Calu3 (cell line): ENCODE measurements around the gene XRCC4. TPM values are rescaled to one million over a fixed set of nuclear protein-coding genes. Genes with fewer than 3 reads are reported as not detected.

Source experiments
- BruUV-seq: library from RNA; stranded (reverse); fragments of 400-500 nt; replicated peaks from 2 replicates; lab custom pipeline; 2021; lab: Mats Ljungman, UMichigan
- CTCF ChIA-PET: fragments of 300-600 bp; sonication (Branson Sonifier 250); formaldehyde crosslinking; loops from one replicate; lab custom pipeline; 2022; ENCODE audit warnings: antibody characterized with exemption; lab: Charles Lee
- DNase-seq: peaks from one replicate; pipeline ENCODE4 v3.0.0; 2022
- H3K27ac Mint-ChIP-seq: one replicate; pipeline ENCODE4 v1.8.0; 2022; ENCODE audit warnings: mixed read lengths; ENCODE audit not compliant: unreplicated experiment
- H3K27me3 Mint-ChIP-seq: one replicate; pipeline ENCODE4 v1.8.0; 2022; ENCODE audit warnings: mixed read lengths; ENCODE audit not compliant: unreplicated experiment
- H3K36me3 Mint-ChIP-seq: one replicate; pipeline ENCODE4 v1.8.0; 2022; ENCODE audit warnings: mild to moderate bottlenecking, moderate library complexity, mixed read lengths; ENCODE audit not compliant: insufficient read depth, unreplicated experiment
- H3K4me1 Mint-ChIP-seq: one replicate; pipeline ENCODE4 v1.8.0; 2022; ENCODE audit warnings: mild to moderate bottlenecking, low read depth, mixed read lengths; ENCODE audit not compliant: unreplicated experiment
- H3K4me3 Mint-ChIP-seq: one replicate; pipeline ENCODE4 v1.8.0; 2022; ENCODE audit warnings: mild to moderate bottlenecking, low read depth, moderate library complexity, mixed read lengths; ENCODE audit not compliant: unreplicated experiment
- H3K9me3 Mint-ChIP-seq: one replicate; pipeline ENCODE4 v1.8.0; 2022; ENCODE audit warnings: low read depth, mixed read lengths; ENCODE audit not compliant: unreplicated experiment
- CTCF ChIP-seq: fragments of 200-600 bp; IDR thresholded peaks from one replicate; pipeline ENCODE4 v1.8.0; 2022; ENCODE audit warnings: antibody characterized with exemption; ENCODE audit not compliant: unreplicated experiment
- intact Hi-C: fragments of 100-400 bp; cut with micrococcal nuclease; formaldehyde crosslinking; loops from one replicate; pipeline ENCODE4 v1.10.0; 2022; ENCODE audit not compliant: unreplicated experiment
- total RNA-seq: library from RNA; stranded (reverse); gene quantifications from 2 replicates; pipeline ENCODE4 v1.2.3, GENCODE V29; 2022

Gene XRCC4
- total RNA-seq, 1 experiment from 2014 or later: 25.5 TPM

GRCh38 chr5:83227611-83228010, 150.3 kb downstream of the XRCC4 start:
- Mint-ChIP-seq H3K27ac (no peak overlapping the region), H3K27me3 (no peaks in the 10 kb centered on the region), H3K36me3 (no peaks in the 10 kb centered on the region), H3K4me3 (no peak overlapping the region), H3K9me3 (no peaks in the 10 kb centered on the region), H3K4me1 (no peaks in the 10 kb centered on the region)
- intact Hi-C loops: no loop called here
- TF ChIP-seq CTCF: no peak
- DNase-seq: no peak
- CTCF ChIA-PET: no interaction called here
- BruUV-seq: no TSS peak

GRCh38 chr5:83230511-83230910, 153.2 kb downstream of the XRCC4 start:
- H3K9me3 Mint-ChIP-seq: no peaks in the 10 kb centered on the region
- no peaks in the 10 kb centered on the region for H3K36me3 Mint-ChIP-seq
- CTCF ChIA-PET: no interaction called here
- intact Hi-C loops: no loop called here
- H3K27ac Mint-ChIP-seq: no peak overlapping the region
- no peak for TF ChIP-seq CTCF
- no TSS peak for BruUV-seq
- H3K27me3 Mint-ChIP-seq: no peaks in the 10 kb centered on the region
- H3K4me3 Mint-ChIP-seq: no peak overlapping the region
- DNase-seq: no peak
- H3K4me1 Mint-ChIP-seq: no peaks in the 10 kb centered on the region

- no peaks in the 10 kb centered on the region for H3K27me3 Mint-ChIP-seq
- TF ChIP-seq CTCF: no peak
- no peak overlapping the region for H3K27ac Mint-ChIP-seq
- CTCF ChIA-PET: no interaction called here
- H3K9me3 Mint-ChIP-seq: no peaks in the 10 kb centered on the region
- BruUV-seq: no TSS peak
- no peaks in the 10 kb centered on the region for H3K36me3 Mint-ChIP-seq
- no peak overlapping the region for H3K4me3 Mint-ChIP-seq
- intact Hi-C loops: no loop called here
- DNase-seq: no peak
- H3K4me1 Mint-ChIP-seq: no peaks in the 10 kb centered on the region
Measured at GRCh38 chr5:83244516-83244915, 167.2 kb downstream of the XRCC4 start.

- intact Hi-C loops: no loop called here
- H3K27ac Mint-ChIP-seq: no peak overlapping the region
- H3K36me3 Mint-ChIP-seq: no peaks in the 10 kb centered on the region
Measured at GRCh38 chr5:83245037-83245436, 167.7 kb downstream of the XRCC4 start.

More at GRCh38 chr5:83245037-83245436, 167.7 kb downstream of the XRCC4 start:
- DNase-seq: no peak
- no peaks in the 10 kb centered on the region for H3K4me1 Mint-ChIP-seq
- no peaks in the 10 kb centered on the region for H3K27me3 Mint-ChIP-seq
- CTCF ChIA-PET: no interaction called here
- BruUV-seq: no TSS peak
- no peak overlapping the region for H3K4me3 Mint-ChIP-seq
- no peaks in the 10 kb centered on the region for H3K9me3 Mint-ChIP-seq
- no peak for TF ChIP-seq CTCF
